HEK293 (cell line): ENCODE results near the gene KLF12.

Experiments used
- CTCF ChIA-PET: fragments of 350-600 bp; formaldehyde crosslinking; extraction: SDS; loops from one replicate; lab custom pipeline; 2021; ENCODE audit warnings: antibody characterized with exemption; lab: Yijun Ruan, JAX
- POLR2A ChIA-PET: fragments of 300-600 bp; formaldehyde crosslinking; extraction: SDS; loops from one replicate; lab custom pipeline; 2020; ENCODE audit warnings: antibody characterized with exemption, inconsistent platforms; lab: Yijun Ruan, JAX
- H3K27ac ChIP-seq: fragments of 200-500 bp; sonication (Bioruptor generic); 2 replicates; pipeline ENCODE4 v1.5.1; 2014; ENCODE audit warnings: low read depth, low read length, control low read depth, inconsistent platforms; ENCODE audit errors: extremely low read depth
- H3K36me3 ChIP-seq, 2 experiments: fragments of 200-500 bp in 1 of 2; sonication (Bioruptor generic) in 1 of 2; 1 replicate in 1 of 2; 2 replicates in 1 of 2; pipeline ENCODE4 v1.5.1; 2014 to 2017; ENCODE audit warnings: inconsistent platforms in 2 of 2, low read length in 2 of 2; ENCODE audit not compliant: control insufficient read depth in 2 of 2, insufficient read depth in 1 of 2
- H3K4me1 ChIP-seq: fragments of 200-500 bp; sonication (Bioruptor generic); 2 replicates; pipeline ENCODE4 v1.5.1; 2014; ENCODE audit warnings: mild to moderate bottlenecking, low read length, inconsistent platforms; ENCODE audit not compliant: control insufficient read depth, insufficient read depth
- H3K4me3 ChIP-seq: 2 replicates; pipeline ENCODE4 v1.5.1; 2011; ENCODE audit warnings: low read depth, mild to moderate bottlenecking, control low read depth, low read length, moderate library complexity
- H3K9me3 ChIP-seq: fragments of 200-500 bp; sonication (Bioruptor generic); 2 replicates; pipeline ENCODE4 v1.5.1; 2014; ENCODE audit warnings: low read depth, low read length, inconsistent platforms; ENCODE audit not compliant: control insufficient read depth, insufficient read depth
- GLI2 ChIP-seq: fragments of 450-650 bp; formaldehyde crosslinking; IDR thresholded peaks from 2 replicates; pipeline ENCODE4; 2017; ENCODE audit warnings: missing biosample characterization, missing genetic modification characterization, low read depth, borderline replicate concordance
- GLI4 ChIP-seq: fragments of 450-650 bp; formaldehyde crosslinking; IDR thresholded peaks from 2 replicates; pipeline ENCODE4 v1.5.1; 2016; ENCODE audit warnings: missing biosample characterization, missing genetic modification characterization
- KLF16 ChIP-seq: fragments of 450-650 bp; formaldehyde crosslinking; IDR thresholded peaks from 2 replicates; pipeline ENCODE4 v1.5.1; 2017; ENCODE audit warnings: missing biosample characterization, missing genetic modification characterization
- ZBTB8A ChIP-seq: fragments of 450-650 bp; formaldehyde crosslinking; IDR thresholded peaks from 2 replicates; pipeline ENCODE4 v1.5.1; 2016; ENCODE audit warnings: missing biosample characterization, missing genetic modification characterization
- ZFP37 ChIP-seq: fragments of 450-650 bp; formaldehyde crosslinking; IDR thresholded peaks from 2 replicates; pipeline ENCODE4 v1.5.1; 2016; ENCODE audit warnings: missing biosample characterization, missing genetic modification characterization
- ZNF121 ChIP-seq: fragments of 450-650 bp; formaldehyde crosslinking; IDR thresholded peaks from 2 replicates; pipeline ENCODE4 v1.5.1; 2016; ENCODE audit warnings: missing biosample characterization, missing genetic modification characterization
- ZNF266 ChIP-seq: fragments of 450-650 bp; formaldehyde crosslinking; IDR thresholded peaks from 2 replicates; pipeline ENCODE4 v1.5.1; 2016; ENCODE audit warnings: missing biosample characterization, missing genetic modification characterization, low read depth
- ZNF335 ChIP-seq: fragments of 450-650 bp; formaldehyde crosslinking; conservative IDR thresholded peaks from 2 replicates; pipeline ENCODE4 v1.5.1; 2016; ENCODE audit warnings: missing biosample characterization, missing genetic modification characterization
- ZNF501 ChIP-seq: fragments of 450-650 bp; formaldehyde crosslinking; IDR thresholded peaks from 2 replicates; pipeline ENCODE4 v1.5.1; 2016; ENCODE audit warnings: missing biosample characterization, missing genetic modification characterization
- ZNF529 ChIP-seq: fragments of 450-650 bp; formaldehyde crosslinking; IDR thresholded peaks from 2 replicates; pipeline ENCODE4 v1.5.1; 2017; ENCODE audit warnings: missing genetic modification characterization, missing biosample characterization; ENCODE audit not compliant: insufficient replicate concordance
- ZNF629 ChIP-seq: fragments of 450-650 bp; formaldehyde crosslinking; IDR thresholded peaks from 2 replicates; pipeline ENCODE4 v1.5.1; 2017; ENCODE audit warnings: missing biosample characterization, missing genetic modification characterization
- ZNF654 ChIP-seq: fragments of 450-650 bp; formaldehyde crosslinking; IDR thresholded peaks from 2 replicates; pipeline ENCODE4 v1.5.1; 2016; ENCODE audit warnings: low read depth, missing biosample characterization, missing genetic modification characterization
- ZNF664 ChIP-seq: fragments of 450-650 bp; formaldehyde crosslinking; IDR thresholded peaks from 2 replicates; pipeline ENCODE4 v1.5.1; 2016; ENCODE audit warnings: missing biosample characterization, missing genetic modification characterization
- ZNF76 ChIP-seq: fragments of 450-650 bp; formaldehyde crosslinking; IDR thresholded peaks from 2 replicates; pipeline ENCODE4; 2016; ENCODE audit warnings: low read depth, missing biosample characterization, missing genetic modification characterization, borderline replicate concordance
- ZSCAN16 ChIP-seq: fragments of 450-650 bp; formaldehyde crosslinking; IDR thresholded peaks from 2 replicates; pipeline ENCODE4 v1.5.1; 2016; ENCODE audit warnings: missing biosample characterization, missing genetic modification characterization
- TF ChIP-seq, protein P1 (sequence below): fragments of 450-650 bp; formaldehyde crosslinking; IDR thresholded peaks from 2 replicates; pipeline ENCODE4 v1.5.1; 2017; ENCODE audit warnings: missing biosample characterization, missing genetic modification characterization
- TF ChIP-seq, protein P2 (sequence below): fragments of 450-650 bp; formaldehyde crosslinking; IDR thresholded peaks from 2 replicates; pipeline ENCODE4 v1.5.1; 2016; ENCODE audit warnings: missing biosample characterization, missing genetic modification characterization
- TF ChIP-seq, protein P3 (sequence below): fragments of 450-650 bp; formaldehyde crosslinking; IDR thresholded peaks from 2 replicates; pipeline ENCODE4 v1.5.1; 2016; ENCODE audit warnings: missing biosample characterization, missing genetic modification characterization, borderline replicate concordance
- TF ChIP-seq, protein P4 (sequence below): fragments of 450-650 bp; formaldehyde crosslinking; IDR thresholded peaks from 2 replicates; pipeline ENCODE4 v1.5.1; 2016; ENCODE audit warnings: missing biosample characterization, missing genetic modification characterization
- TF ChIP-seq, protein P5 (sequence below): fragments of 450-650 bp; formaldehyde crosslinking; IDR thresholded peaks from 2 replicates; pipeline ENCODE4 v1.5.1; 2016; ENCODE audit warnings: missing biosample characterization, missing genetic modification characterization

KLF12 gene

DNA sequence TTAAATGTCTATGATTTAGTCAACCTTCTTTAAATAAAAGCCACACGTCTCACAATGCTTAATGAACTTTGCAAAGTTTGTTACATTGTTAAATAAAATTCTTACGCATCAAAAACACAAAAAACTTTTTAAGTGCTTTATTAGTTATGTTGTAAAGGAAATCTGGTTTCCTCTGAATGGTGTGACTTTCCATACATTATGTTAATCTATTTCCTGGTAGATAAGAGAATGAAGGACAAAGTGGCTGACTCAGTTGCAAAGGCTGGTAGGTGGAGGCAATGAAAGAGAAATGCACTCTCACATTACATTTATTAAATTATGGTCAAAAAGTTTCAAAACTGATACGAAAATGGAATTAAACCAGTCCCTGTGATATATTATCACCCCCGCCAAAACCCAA lies 15.9 kb downstream of the KLF12 start:
- Histone ChIP-seq H3K27ac (no peak overlapping the region), H3K4me1 (no peaks in the 10 kb centered on the region), H3K9me3 (no peaks in the 10 kb centered on the region), H3K4me3 (no peak overlapping the region), H3K36me3 (no peaks in the 10 kb centered on the region)
- ChIA-PET POLR2A (no interaction called here), CTCF (no interaction called here)
- TF ChIP-seq GLI2, result no peak
- TF ChIP-seq, protein P1, sequence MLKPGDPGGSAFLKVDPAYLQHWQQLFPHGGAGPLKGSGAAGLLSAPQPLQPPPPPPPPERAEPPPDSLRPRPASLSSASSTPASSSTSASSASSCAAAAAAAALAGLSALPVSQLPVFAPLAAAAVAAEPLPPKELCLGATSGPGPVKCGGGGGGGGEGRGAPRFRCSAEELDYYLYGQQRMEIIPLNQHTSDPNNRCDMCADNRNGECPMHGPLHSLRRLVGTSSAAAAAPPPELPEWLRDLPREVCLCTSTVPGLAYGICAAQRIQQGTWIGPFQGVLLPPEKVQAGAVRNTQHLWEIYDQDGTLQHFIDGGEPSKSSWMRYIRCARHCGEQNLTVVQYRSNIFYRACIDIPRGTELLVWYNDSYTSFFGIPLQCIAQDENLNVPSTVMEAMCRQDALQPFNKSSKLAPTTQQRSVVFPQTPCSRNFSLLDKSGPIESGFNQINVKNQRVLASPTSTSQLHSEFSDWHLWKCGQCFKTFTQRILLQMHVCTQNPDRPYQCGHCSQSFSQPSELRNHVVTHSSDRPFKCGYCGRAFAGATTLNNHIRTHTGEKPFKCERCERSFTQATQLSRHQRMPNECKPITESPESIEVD (tag by site-specific recombination), result no peak
- TF ChIP-seq, protein P2, sequence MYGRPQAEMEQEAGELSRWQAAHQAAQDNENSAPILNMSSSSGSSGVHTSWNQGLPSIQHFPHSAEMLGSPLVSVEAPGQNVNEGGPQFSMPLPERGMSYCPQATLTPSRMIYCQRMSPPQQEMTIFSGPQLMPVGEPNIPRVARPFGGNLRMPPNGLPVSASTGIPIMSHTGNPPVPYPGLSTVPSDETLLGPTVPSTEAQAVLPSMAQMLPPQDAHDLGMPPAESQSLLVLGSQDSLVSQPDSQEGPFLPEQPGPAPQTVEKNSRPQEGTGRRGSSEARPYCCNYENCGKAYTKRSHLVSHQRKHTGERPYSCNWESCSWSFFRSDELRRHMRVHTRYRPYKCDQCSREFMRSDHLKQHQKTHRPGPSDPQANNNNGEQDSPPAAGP (tag by site-specific recombination), result no peak
- TF ChIP-seq, protein P3, sequence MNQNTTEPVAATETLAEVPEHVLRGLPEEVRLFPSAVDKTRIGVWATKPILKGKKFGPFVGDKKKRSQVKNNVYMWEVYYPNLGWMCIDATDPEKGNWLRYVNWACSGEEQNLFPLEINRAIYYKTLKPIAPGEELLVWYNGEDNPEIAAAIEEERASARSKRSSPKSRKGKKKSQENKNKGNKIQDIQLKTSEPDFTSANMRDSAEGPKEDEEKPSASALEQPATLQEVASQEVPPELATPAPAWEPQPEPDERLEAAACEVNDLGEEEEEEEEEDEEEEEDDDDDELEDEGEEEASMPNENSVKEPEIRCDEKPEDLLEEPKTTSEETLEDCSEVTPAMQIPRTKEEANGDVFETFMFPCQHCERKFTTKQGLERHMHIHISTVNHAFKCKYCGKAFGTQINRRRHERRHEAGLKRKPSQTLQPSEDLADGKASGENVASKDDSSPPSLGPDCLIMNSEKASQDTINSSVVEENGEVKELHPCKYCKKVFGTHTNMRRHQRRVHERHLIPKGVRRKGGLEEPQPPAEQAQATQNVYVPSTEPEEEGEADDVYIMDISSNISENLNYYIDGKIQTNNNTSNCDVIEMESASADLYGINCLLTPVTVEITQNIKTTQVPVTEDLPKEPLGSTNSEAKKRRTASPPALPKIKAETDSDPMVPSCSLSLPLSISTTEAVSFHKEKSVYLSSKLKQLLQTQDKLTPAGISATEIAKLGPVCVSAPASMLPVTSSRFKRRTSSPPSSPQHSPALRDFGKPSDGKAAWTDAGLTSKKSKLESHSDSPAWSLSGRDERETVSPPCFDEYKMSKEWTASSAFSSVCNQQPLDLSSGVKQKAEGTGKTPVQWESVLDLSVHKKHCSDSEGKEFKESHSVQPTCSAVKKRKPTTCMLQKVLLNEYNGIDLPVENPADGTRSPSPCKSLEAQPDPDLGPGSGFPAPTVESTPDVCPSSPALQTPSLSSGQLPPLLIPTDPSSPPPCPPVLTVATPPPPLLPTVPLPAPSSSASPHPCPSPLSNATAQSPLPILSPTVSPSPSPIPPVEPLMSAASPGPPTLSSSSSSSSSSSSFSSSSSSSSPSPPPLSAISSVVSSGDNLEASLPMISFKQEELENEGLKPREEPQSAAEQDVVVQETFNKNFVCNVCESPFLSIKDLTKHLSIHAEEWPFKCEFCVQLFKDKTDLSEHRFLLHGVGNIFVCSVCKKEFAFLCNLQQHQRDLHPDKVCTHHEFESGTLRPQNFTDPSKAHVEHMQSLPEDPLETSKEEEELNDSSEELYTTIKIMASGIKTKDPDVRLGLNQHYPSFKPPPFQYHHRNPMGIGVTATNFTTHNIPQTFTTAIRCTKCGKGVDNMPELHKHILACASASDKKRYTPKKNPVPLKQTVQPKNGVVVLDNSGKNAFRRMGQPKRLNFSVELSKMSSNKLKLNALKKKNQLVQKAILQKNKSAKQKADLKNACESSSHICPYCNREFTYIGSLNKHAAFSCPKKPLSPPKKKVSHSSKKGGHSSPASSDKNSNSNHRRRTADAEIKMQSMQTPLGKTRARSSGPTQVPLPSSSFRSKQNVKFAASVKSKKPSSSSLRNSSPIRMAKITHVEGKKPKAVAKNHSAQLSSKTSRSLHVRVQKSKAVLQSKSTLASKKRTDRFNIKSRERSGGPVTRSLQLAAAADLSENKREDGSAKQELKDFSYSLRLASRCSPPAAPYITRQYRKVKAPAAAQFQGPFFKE (tag by site-specific recombination), result no peak
- TF ChIP-seq ZNF664 (tag by site-specific recombination), result no peak
- no peak for TF ChIP-seq ZNF121
- TF ChIP-seq, protein P4, sequence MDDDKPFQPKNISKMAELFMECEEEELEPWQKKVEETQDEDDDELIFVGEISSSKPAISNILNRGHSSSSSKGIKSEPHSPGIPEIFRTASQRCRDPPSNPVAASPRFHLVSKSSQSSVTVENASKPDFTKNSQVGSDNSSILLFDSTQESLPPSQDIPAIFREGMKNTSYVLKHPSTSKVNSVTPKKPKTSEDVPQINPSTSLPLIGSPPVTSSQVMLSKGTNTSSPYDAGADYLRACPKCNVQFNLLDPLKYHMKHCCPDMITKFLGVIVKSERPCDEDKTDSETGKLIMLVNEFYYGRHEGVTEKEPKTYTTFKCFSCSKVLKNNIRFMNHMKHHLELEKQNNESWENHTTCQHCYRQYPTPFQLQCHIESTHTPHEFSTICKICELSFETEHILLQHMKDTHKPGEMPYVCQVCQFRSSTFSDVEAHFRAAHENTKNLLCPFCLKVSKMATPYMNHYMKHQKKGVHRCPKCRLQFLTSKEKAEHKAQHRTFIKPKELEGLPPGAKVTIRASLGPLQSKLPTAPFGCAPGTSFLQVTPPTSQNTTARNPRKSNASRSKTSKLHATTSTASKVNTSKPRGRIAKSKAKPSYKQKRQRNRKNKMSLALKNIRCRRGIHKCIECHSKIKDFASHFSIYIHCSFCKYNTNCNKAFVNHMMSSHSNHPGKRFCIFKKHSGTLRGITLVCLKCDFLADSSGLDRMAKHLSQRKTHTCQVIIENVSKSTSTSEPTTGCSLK (tag by site-specific recombination), result no peak
- TF ChIP-seq ZSCAN16 (tag by site-specific recombination), result no peak
- TF ChIP-seq ZNF76, result no peak
- TF ChIP-seq GLI4, result no peak
- TF ChIP-seq, protein P5, sequence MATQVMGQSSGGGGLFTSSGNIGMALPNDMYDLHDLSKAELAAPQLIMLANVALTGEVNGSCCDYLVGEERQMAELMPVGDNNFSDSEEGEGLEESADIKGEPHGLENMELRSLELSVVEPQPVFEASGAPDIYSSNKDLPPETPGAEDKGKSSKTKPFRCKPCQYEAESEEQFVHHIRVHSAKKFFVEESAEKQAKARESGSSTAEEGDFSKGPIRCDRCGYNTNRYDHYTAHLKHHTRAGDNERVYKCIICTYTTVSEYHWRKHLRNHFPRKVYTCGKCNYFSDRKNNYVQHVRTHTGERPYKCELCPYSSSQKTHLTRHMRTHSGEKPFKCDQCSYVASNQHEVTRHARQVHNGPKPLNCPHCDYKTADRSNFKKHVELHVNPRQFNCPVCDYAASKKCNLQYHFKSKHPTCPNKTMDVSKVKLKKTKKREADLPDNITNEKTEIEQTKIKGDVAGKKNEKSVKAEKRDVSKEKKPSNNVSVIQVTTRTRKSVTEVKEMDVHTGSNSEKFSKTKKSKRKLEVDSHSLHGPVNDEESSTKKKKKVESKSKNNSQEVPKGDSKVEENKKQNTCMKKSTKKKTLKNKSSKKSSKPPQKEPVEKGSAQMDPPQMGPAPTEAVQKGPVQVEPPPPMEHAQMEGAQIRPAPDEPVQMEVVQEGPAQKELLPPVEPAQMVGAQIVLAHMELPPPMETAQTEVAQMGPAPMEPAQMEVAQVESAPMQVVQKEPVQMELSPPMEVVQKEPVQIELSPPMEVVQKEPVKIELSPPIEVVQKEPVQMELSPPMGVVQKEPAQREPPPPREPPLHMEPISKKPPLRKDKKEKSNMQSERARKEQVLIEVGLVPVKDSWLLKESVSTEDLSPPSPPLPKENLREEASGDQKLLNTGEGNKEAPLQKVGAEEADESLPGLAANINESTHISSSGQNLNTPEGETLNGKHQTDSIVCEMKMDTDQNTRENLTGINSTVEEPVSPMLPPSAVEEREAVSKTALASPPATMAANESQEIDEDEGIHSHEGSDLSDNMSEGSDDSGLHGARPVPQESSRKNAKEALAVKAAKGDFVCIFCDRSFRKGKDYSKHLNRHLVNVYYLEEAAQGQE (tag by site-specific recombination), result no peak
- no peak for TF ChIP-seq ZNF529 (tag by site-specific recombination)
- no peak for TF ChIP-seq ZBTB8A (tag by site-specific recombination)
- TF ChIP-seq ZNF335 (tag by site-specific recombination), result no peak
- no peak for TF ChIP-seq ZNF654
- TF ChIP-seq ZNF629 (tag by site-specific recombination), result no peak
- TF ChIP-seq ZFP37 (tag by site-specific recombination), result no peak
- no peak for TF ChIP-seq KLF16
- no peak for TF ChIP-seq ZNF266 (tag by site-specific recombination)
- TF ChIP-seq ZNF501 (tag by site-specific recombination), result no peak
